Esophagus muscularis mucosa (tissue), 4 donors: Measurements from ENCODE around the gene COMT. TPM values are rescaled to one million over a fixed set of nuclear protein-coding genes. Genes with fewer than 3 reads are reported as not detected.
A peak's percentile ranks its signal among the peaks of the same experiment; 100 is the strongest.

Experiments used
- DNase-seq: peaks from one replicate; pipeline ENCODE4 v3.0.0-alpha.2; 2017; ENCODE audit errors: extremely low spot score
- H3K27ac ChIP-seq, 4 donors: fragments of 200-600 bp; sonication (generic); replicated peaks in 1 of 4; 1 replicate in 3 of 4; 2 replicates in 1 of 4; pipeline ENCODE4 v1.5.1; 2016 to 2019; ENCODE audit warnings: mild to moderate bottlenecking in 1 of 4
- H3K27me3 ChIP-seq, 4 donors: fragments of 200-600 bp; sonication (generic); one replicate each; pipeline versions ENCODE4 v1.5.1 to v1.6.0; 2016 to 2019
- H3K36me3 ChIP-seq, 4 donors: fragments of 200-600 bp; sonication (generic); one replicate each; pipeline ENCODE4 v1.5.1; 2016 to 2019
- H3K4me1 ChIP-seq, 4 donors: fragments of 200-600 bp; sonication (generic); one replicate each; pipeline ENCODE4 v1.5.1; 2016 to 2019
- H3K4me3 ChIP-seq, 4 donors: fragments of 200-600 bp; sonication (generic); 1 replicate in 2 of 4; 2 replicates in 2 of 4; pipeline ENCODE4 v1.5.1; 2016 to 2019; ENCODE audit warnings: mild to moderate bottlenecking in 4 of 4, moderate library complexity in 1 of 4
- H3K9me3 ChIP-seq, 4 donors: fragments of 200-600 bp; sonication (generic); 1 replicate in 3 of 4; 2 replicates in 1 of 4; pipeline ENCODE4 v1.5.1; 2016 to 2019
- EP300 ChIP-seq: sonication (generic); formaldehyde crosslinking; IDR thresholded peaks from one replicate; pipeline ENCODE4 v1.6.1; 2017; ENCODE audit warnings: antibody characterized with exemption
- POLR2A ChIP-seq: fragments of 450-650 bp; IDR thresholded peaks from one replicate; pipeline ENCODE4 v1.6.1; 2017; ENCODE audit warnings: antibody characterized with exemption, moderate library complexity, mild to moderate bottlenecking, low read depth
- POLR2AphosphoS5 ChIP-seq, 2 donors: sonication (generic); formaldehyde crosslinking; IDR thresholded peaks; one replicate each; pipeline ENCODE4 v1.6.1; 2017; ENCODE audit warnings: antibody characterized with exemption in 2 of 2
- WGBS: methylation state at CpG from one replicate; pipeline ENCODE4 v1.1.5; 2018; 5-methylcytosine and 5-hydroxymethylcytosine counted together
- intact Hi-C: fragments of 100-400 bp; cut with DNase I; formaldehyde crosslinking; loops from one replicate; pipeline ENCODE4 v1.15.1; 2023
- total RNA-seq, 4 donors: library from RNA; depleted of rRNA; stranded (reverse); fragments of >200 nt; gene quantifications; one replicate each; pipeline versions ENCODE4 v1.1.0 to v1.2.1, GENCODE V29; 2016
- TF ChIP-seq, protein P1 (sequence below), 3 experiments: fragments of 200-600 bp in 2 of 3; fragments of 450-650 bp in 1 of 3; sonication (generic) in 2 of 3; IDR thresholded peaks; one replicate each; pipeline ENCODE4 v1.5.1; 2017 to 2019; ENCODE audit warnings: antibody characterized with exemption in 3 of 3, mild to moderate bottlenecking in 2 of 3, moderate library complexity in 1 of 3

COMT gene
- total RNA-seq, 4 donors from 2014 or later = 141 to 231 (median 196) TPM

DNA sequence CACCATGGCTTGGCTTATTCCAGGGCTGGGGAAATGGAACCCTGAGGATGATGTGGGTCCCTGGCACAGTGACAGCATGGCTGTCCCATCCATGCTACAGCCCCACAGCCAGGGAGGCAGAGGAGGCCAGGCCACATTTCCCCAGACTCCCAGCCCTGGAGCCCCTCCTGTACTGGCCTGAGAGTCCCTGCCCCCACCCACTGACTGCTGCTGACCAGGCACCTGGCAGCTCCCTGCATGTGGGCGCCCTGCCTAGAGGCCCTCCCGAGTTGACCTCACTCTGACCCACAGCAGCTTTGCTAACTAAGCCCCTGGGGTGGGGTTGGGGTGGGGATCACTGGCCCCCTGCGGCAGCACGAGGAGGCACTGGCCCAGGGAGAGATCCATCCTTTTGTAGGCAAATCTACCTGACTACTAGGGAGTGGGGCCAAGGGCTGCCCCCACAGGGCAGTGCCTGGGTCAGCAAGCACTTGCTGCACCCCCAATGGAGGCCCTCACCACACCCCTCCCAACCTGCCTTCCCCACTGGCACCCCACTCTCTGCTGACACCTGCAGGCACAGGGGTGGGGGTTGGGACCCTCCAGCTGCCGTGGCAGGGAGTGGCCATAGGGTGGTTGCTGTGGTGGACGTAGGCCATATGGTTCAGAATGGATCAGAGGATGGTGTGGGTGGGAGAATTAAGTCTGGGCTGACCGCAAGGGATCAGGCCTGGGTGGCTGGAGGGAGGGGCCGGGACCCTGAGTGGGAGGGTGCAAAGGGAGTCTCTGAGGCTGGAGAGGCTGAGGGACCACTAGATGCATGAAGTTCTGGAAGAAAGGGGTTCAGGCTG lies 57.6 kb downstream of the COMT start:
- no peak for DNase-seq
- TF ChIP-seq POLR2A = no peak
- TF ChIP-seq, protein P1, sequence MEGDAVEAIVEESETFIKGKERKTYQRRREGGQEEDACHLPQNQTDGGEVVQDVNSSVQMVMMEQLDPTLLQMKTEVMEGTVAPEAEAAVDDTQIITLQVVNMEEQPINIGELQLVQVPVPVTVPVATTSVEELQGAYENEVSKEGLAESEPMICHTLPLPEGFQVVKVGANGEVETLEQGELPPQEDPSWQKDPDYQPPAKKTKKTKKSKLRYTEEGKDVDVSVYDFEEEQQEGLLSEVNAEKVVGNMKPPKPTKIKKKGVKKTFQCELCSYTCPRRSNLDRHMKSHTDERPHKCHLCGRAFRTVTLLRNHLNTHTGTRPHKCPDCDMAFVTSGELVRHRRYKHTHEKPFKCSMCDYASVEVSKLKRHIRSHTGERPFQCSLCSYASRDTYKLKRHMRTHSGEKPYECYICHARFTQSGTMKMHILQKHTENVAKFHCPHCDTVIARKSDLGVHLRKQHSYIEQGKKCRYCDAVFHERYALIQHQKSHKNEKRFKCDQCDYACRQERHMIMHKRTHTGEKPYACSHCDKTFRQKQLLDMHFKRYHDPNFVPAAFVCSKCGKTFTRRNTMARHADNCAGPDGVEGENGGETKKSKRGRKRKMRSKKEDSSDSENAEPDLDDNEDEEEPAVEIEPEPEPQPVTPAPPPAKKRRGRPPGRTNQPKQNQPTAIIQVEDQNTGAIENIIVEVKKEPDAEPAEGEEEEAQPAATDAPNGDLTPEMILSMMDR (IDR thresholded peaks at IDR 0.05) = no peak
- intact Hi-C loops = no loop called here
- peaks cover 34 to 79% (median 72%) of the 10 kb centered on the region in 4 donors for H3K4me1 ChIP-seq
- H3K36me3 ChIP-seq = no peaks in the 10 kb centered on the region
- H3K4me3 ChIP-seq = no peak overlapping the region
- no peak overlapping the region for H3K27ac ChIP-seq
- WGBS = 76% methylated on average over 6 of the region's 8 CpGs
- H3K9me3 ChIP-seq = peaks cover 0 to 5% (median 2%) of the 10 kb centered on the region in 4 donors
- H3K27me3 ChIP-seq = no peaks in the 10 kb centered on the region

DNA sequence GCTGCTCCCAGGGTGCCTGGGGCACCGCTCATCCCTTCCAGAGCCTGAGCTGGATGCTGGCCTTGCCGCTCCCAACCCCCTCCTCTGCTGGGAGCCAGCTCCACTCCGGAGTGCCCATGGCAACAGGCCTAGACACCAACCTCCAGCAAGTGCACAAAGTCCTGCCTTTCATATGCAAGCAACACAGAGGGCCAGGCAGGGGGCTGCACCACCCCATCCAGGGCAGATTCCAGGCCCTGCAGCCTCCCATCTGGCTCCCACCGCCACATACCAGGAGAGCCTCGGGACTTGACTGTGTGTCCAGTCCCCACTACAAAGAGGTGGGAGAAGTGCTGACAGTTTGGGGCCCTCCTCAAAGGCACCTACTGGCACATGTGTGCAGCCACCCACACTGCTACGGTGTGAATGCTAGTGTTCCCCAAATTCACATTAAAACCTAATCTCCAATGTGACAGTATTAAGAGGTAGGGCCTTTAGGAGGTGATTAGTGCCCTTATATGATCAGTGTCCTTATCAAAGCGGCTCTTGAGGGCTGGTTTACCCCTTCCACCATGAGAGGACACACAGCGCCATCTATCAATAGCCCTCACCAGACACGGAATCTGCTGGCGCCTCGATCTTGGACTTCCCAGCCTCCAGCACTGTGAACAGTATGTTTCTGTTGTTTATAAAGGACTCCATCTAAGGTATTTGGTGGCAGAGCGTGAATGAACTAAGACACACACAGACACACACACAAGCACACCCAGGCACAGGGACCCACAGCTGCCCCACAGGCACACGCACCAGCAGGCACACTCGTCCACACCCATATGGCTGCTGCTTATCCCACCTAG lies 58.9 kb downstream of the COMT start:
- Histone ChIP-seq H3K9me3 (peaks cover 0 to 5% (median 2%) of the 10 kb centered on the region in 4 donors), H3K27me3 (no peaks in the 10 kb centered on the region), H3K4me1 (peaks cover 34 to 71% (median 64%) of the 10 kb centered on the region in 4 donors), H3K27ac (peak overlapping the region in 3 of 4 donors; percentile 2 to 34 (median 8)), H3K4me3 (no peak overlapping the region), H3K36me3 (no peaks in the 10 kb centered on the region)
- intact Hi-C loops = no loop called here
- no peak for DNase-seq
- WGBS = 80% methylated on average over 9 of the region's 14 CpGs
- TF ChIP-seq, protein P1 (IDR thresholded peaks at IDR 0.05) = no peak
- TF ChIP-seq EP300 = no peak
- TF ChIP-seq POLR2A = no peak
- TF ChIP-seq POLR2AphosphoS5 (IDR thresholded peaks at IDR 0.05) = no peak

DNA sequence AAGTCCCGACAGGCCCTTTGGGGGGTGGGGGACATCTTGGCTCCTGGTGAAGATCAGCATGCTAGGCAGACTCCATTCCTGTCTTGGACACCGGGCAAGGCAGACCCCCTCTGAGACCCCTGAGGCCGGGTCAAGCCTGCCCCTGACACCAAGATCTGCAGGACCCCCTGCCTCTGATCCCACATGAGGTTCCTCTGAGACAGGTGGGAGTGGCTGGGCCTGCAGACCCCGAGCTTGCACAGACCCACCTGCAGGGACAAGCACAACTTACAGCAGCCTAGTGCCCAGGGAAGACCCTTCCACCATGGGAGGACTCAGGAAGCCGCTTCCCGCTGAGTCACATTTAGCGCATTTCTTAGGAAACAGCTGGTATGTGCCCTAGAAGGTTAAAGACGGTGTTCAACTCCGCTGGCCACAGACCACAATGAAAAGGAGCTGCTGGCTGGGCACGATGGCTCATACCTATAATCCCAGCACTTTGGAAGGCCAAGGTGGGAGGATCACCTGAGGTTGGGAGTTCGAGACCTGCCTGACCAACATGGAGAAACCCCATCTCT lies 59.6 kb downstream of the COMT start:
- peak overlapping the region in 3 of 4 donors; percentile 51 to 58 (median 55) for H3K27ac ChIP-seq
- intact Hi-C loops = no loop called here
- peaks cover 0 to 5% (median 2%) of the 10 kb centered on the region in 4 donors for H3K9me3 ChIP-seq
- no peaks in the 10 kb centered on the region for H3K36me3 ChIP-seq
- TF ChIP-seq, protein P1 (IDR thresholded peaks at IDR 0.05) = no peak
- TF ChIP-seq POLR2A (no peak), POLR2AphosphoS5 (IDR thresholded peaks at IDR 0.05) (no peak), EP300 (no peak)
- no peaks in the 10 kb centered on the region for H3K27me3 ChIP-seq
- 84% methylated on average over 9 of the region's 11 CpGs for WGBS
- H3K4me1 ChIP-seq = peaks cover 32 to 64% (median 57%) of the 10 kb centered on the region in 4 donors
- no peak overlapping the region for H3K4me3 ChIP-seq
- DNase-seq = no peak

DNA sequence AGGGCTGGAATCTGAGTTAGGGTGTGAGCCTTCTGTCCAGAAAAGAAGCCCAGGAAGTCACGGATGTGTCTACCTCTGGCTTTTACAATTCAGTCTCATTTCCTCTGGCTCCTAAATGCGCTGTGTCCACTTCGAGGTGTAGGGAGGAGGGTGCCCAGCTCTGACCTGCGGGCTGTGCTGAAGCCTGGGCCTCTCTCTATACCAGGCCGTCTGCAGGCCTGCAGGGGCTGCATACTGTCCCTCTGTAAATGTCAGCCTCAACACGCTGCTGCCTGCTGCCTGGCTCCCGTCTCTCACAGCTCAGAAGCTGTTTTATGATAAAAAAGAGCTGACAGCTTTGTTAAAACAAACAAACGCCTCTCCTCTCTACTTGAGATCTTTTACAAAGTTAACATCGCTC lies 60.6 kb downstream of the COMT start:
- Histone ChIP-seq H3K4me3 (no peak overlapping the region), H3K4me1 (peaks cover 32 to 54% (median 48%) of the 10 kb centered on the region in 4 donors), H3K27me3 (no peaks in the 10 kb centered on the region), H3K36me3 (no peaks in the 10 kb centered on the region), H3K27ac (peak overlapping the region; percentile 40 to 58 (median 53)), H3K9me3 (peaks cover 0 to 5% (median 2%) of the 10 kb centered on the region in 4 donors)
- intact Hi-C loops = no loop called here
- WGBS = 55% methylated on average over 6 of the region's 9 CpGs
- DNase-seq = no peak
- TF ChIP-seq, protein P1 (IDR thresholded peaks at IDR 0.05) = no peak
- TF ChIP-seq POLR2A (no peak), EP300 (no peak), POLR2AphosphoS5 (IDR thresholded peaks at IDR 0.05) (no peak)
